GM23248 (cell line): ENCODE measurements around the gene PTPN7.

Experiments
- EZH2 ChIP-seq: fragments of 200-600 bp; sonication (generic); IDR thresholded peaks from 2 replicates; pipeline ENCODE4 v1.6.1; 2018; ENCODE audit warnings: antibody characterized with exemption, mild to moderate bottlenecking; ENCODE audit not compliant: insufficient read depth, poor library complexity, severe bottlenecking
- EZH2phosphoT487 ChIP-seq: fragments of 200-600 bp; sonication (generic); IDR thresholded peaks from 2 replicates; pipeline ENCODE4 v1.6.1; 2018; ENCODE audit warnings: antibody characterized with exemption, moderate library complexity, mild to moderate bottlenecking, low read depth; ENCODE audit not compliant: insufficient read depth

DNA sequence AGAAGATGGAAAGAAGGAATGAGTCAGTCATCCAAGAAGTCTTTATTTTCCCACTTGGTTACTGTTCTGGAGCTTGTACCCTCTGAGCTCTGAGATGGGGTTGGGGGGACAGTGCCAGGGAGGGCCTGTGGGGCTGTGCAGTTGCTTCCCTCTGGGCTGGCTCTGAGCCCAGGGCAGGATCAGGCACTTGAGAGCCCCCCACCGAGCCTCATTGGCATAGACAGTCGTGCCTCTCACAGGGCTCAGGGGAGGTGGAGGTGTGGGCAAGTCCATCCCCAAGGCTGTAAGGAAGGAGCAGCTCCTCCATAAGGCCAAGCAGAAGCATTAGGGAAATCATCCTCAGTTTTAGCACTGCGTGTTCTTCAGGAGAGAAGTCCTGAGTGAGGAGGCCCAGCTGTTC lies 13.4 kb downstream of the PTPN7 start:
- no peak for TF ChIP-seq EZH2
- no peak for TF ChIP-seq EZH2phosphoT487
